Upper lobe of left lung (tissue), 6 donors: Measurements from ENCODE around the gene GRID1. TPM values are rescaled to one million over a fixed set of nuclear protein-coding genes. Genes with fewer than 3 reads are reported as not detected.

Source experiments
- ATAC-seq, 2 donors: fragments of 200-7000 bp; cut with Tn5 transposase; one replicate each; pipeline ENCODE4 v1.9.1; 2022; ENCODE audit warnings: mild to moderate bottlenecking in 2 of 2, moderate library complexity in 2 of 2; ENCODE audit not compliant: low FRiP score in 2 of 2
- DNase-seq, 2 donors: peaks; one replicate each; pipeline ENCODE4 v3.0.0-alpha.2; 2019 to 2020
- H3K27ac ChIP-seq, 4 donors: fragments of 200-600 bp; sonication (generic); one replicate each; pipeline ENCODE4 v1.5.1; 2016 to 2019
- H3K27me3 ChIP-seq, 4 donors: fragments of 200-600 bp; sonication (generic); one replicate each; pipeline ENCODE4 v1.5.1; 2017 to 2019
- H3K36me3 ChIP-seq, 4 donors: fragments of 200-600 bp; sonication (generic); one replicate each; pipeline ENCODE4 v1.5.1; 2016 to 2019
- H3K4me1 ChIP-seq, 4 donors: fragments of 200-600 bp; sonication (generic); one replicate each; pipeline ENCODE4 v1.5.1; 2018 to 2019
- H3K4me3 ChIP-seq, 4 donors: fragments of 200-600 bp; sonication (generic); one replicate each; pipeline ENCODE4 v1.5.1; 2017 to 2019; ENCODE audit warnings: mild to moderate bottlenecking in 2 of 4, moderate library complexity in 1 of 4
- H3K9me3 ChIP-seq, 4 donors: fragments of 200-600 bp; sonication (generic); one replicate each; pipeline ENCODE4 v1.5.1; 2018 to 2019
- CTCF ChIP-seq, 6 experiments: fragments of 450-650 bp in 4 of 6; fragments of 200-600 bp in 2 of 6; sonication (generic) in 2 of 6; IDR thresholded peaks; one replicate each; pipeline ENCODE4 v1.5.1; 2016 to 2019; ENCODE audit warnings: antibody characterized with exemption in 6 of 6
- EP300 ChIP-seq, 4 donors: sonication (generic); formaldehyde crosslinking; IDR thresholded peaks; one replicate each; pipeline ENCODE4 v1.5.1; 2017; ENCODE audit warnings: antibody characterized with exemption in 4 of 4, control low read depth in 2 of 4
- POLR2A ChIP-seq, 4 donors: fragments of 450-650 bp; IDR thresholded peaks; one replicate each; pipeline ENCODE4 v1.5.1; 2016 to 2017; ENCODE audit warnings: antibody characterized with exemption in 4 of 4, mild to moderate bottlenecking in 2 of 4
- POLR2AphosphoS5 ChIP-seq, 2 donors: sonication (generic); formaldehyde crosslinking; IDR thresholded peaks; one replicate each; pipeline ENCODE4 v1.5.1; 2017; ENCODE audit warnings: antibody characterized with exemption in 2 of 2
- WGBS, 2 donors: methylation state at CpG; one replicate each; pipeline ENCODE4 v1.1.5; 2017 to 2018; 5-methylcytosine and 5-hydroxymethylcytosine counted together
- total RNA-seq, 6 donors: library from RNA; depleted of rRNA in 4 of 6; stranded (reverse); fragments of >200 nt in 4 of 6; gene quantifications; one replicate each; pipeline versions ENCODE4 v1.1.0 to v1.2.1, GENCODE V29; 2016 to 2021
- donor health status: DM: no; HTN: no; CAD: no; lungs with moderate emphysema.
- donor health status: DM: no; HTN: yes; CAD: no; lungs with severe emphysema.

GRID1 gene
- total RNA-seq, 6 donors from 2014 or later: 1.5 to 5.2 (median 3.2) TPM

DNA sequence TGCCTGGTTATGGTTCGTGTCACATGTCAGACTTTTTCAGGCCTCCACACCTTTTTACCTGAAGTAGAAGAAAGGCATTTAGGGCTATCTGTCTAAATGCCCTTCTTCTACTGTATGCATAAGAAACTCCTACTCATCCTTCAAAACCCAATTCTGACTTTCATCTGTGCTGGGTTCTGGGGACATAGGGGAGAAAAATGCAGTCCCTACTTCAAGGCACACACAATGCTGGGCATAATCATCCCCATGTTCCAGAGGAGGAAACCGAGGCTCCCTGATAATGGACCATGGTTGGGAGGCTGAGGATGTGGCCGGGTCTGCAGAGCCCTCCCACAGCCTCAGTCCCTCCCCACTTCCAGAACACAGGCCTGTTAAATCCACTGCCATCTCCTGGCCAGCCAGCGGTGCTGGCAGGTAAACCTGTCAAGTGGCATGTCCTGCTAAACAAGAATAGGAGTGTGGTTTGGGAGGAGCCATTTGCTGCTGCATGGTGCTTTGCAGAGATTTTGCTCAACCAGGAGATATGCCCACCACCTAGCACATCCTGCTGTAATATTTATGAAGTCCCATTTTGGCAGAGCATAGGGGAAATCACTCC is 32.0 kb downstream of the GRID1 start:
- Histone ChIP-seq H3K9me3 (no peaks in the 10 kb centered on the region), H3K4me1 (no peaks in the 10 kb centered on the region), H3K36me3 (no peaks in the 10 kb centered on the region), H3K27ac (no peak overlapping the region), H3K4me3 (no peak overlapping the region), H3K27me3 (no peaks in the 10 kb centered on the region)
- TF ChIP-seq CTCF (IDR thresholded peaks at IDR 0.05) (peak in 1 of 6 experiments; percentile 10), EP300 (IDR thresholded peaks at IDR 0.05) (no peak), POLR2A (IDR thresholded peaks at IDR 0.05) (no peak), POLR2AphosphoS5 (IDR thresholded peaks at IDR 0.05) (no peak)
- DNase-seq (no peak), ATAC-seq (no peak)
- WGBS, 2 donors: 56 to 65% methylated on average over 2 to 4 of the region's 4 CpGs

DNA sequence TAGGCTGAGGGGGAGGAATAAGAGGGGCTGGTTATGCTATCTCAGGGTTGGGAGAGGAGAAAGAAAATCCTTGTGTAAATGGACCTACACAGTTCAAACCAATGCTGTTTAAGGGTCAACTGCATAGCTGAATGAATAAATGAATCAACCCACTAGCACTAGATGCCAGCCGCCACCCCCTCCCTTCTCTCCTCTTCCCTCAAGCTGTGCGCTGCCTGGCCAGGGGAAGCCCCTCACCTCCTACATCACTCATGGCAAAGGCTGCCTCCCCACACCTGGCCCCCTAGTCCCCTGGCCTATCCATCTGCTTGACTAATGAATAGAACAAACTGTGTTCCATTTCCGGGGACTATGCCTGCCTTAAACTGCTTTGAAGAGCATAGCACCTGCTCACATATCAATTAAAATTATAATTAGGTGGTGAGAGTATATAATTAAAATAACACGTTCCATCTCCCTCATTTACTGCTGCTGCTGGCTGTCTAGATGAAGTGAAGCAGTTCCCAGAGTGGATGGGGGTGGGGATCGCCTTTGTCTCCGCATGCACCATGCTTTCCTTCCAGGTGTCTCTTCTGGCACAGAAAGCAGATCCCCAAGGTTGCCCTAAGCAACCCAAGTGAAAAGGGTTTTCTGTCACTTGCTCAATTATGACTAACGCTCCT is 32.6 kb downstream of the GRID1 start:
- Histone ChIP-seq H3K4me3 (no peak overlapping the region), H3K9me3 (no peaks in the 10 kb centered on the region), H3K4me1 (no peaks in the 10 kb centered on the region), H3K27me3 (no peaks in the 10 kb centered on the region), H3K27ac (no peak overlapping the region), H3K36me3 (no peaks in the 10 kb centered on the region)
- DNase-seq (no peak), ATAC-seq (no peak)
- TF ChIP-seq POLR2AphosphoS5 (IDR thresholded peaks at IDR 0.05) (no peak), CTCF (IDR thresholded peaks at IDR 0.05) (no peak), EP300 (IDR thresholded peaks at IDR 0.05) (no peak), POLR2A (IDR thresholded peaks at IDR 0.05) (no peak)
- WGBS, 2 donors: 83 to 84% methylated on average over 7 of the region's 7 CpGs

- Histone ChIP-seq H3K9me3 (no peaks in the 10 kb centered on the region), H3K4me1 (no peaks in the 10 kb centered on the region), H3K36me3 (no peaks in the 10 kb centered on the region), H3K27ac (no peak overlapping the region), H3K27me3 (no peaks in the 10 kb centered on the region), H3K4me3 (no peak overlapping the region)
- ATAC-seq (no peak), DNase-seq (no peak)
- no peak for TF ChIP-seq POLR2AphosphoS5 (IDR thresholded peaks at IDR 0.05)
- TF ChIP-seq POLR2A (IDR thresholded peaks at IDR 0.05): no peak
- TF ChIP-seq CTCF (IDR thresholded peaks at IDR 0.05): no peak
- no peak for TF ChIP-seq EP300 (IDR thresholded peaks at IDR 0.05)
- WGBS, 2 donors: 42 to 74% methylated on average over 3 to 7 of the region's 8 CpGs
These were observed 34.7 kb downstream of the GRID1 start for GRCh38 chr10:86331861-86332260.

DNA sequence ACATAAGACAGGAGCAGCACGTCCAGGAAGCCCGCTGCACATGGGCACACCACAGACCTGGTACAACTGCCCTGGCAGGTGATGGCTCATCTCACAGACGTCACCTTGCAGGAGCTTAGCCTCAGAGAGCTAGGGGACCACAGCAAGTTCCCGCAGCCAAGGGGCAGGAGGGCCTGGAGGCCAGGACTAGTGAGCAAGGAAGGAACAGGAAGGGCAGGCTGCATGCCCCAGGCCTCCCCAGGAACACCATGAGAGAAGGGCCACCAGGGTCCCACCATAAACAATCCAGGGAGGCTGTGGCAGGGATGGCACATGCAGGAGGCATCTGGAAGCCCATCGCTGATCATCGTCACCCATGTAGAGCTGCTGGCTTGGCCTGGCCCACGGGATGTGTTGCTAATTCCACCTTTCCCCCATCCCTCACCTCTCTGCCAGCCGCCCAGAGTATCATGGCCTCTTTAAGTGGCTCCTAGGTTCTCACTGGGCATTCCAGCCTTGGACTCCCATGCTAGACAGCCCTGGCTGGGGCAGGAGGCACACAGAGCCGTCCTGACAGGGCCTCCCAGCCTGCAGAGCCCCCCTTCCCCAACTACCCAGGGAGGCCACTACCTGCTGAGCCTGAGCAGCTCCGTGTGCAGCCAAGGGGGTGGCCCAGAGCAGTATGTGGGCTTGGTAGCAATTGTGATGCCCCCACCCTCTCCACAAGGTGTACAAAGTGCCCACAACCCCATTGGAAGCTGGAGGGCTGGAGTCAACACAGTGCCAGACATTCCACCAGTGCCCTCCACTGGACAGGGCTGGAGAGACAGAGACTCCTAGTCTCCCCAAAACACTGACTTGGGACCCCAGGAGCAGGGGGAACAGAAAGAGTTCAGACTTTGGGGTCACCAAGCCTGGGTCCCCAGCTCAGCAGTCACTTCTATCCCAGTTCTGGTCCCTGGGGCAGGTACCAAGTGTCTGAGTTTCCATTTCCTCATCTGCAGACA is 35.5 kb downstream of the GRID1 start:
- 80 to 82% methylated on average over 7 to 10 of the region's 10 CpGs for whole genome bisulfite sequencing, 2 donors
- ATAC-seq: no peak

More for the DNA sequence above, 35.5 kb downstream of the GRID1 start:
- DNase-seq: no peak
- no peak for TF ChIP-seq POLR2AphosphoS5 (IDR thresholded peaks at IDR 0.05)
- TF ChIP-seq EP300 (IDR thresholded peaks at IDR 0.05): no peak
- no peak for TF ChIP-seq POLR2A (IDR thresholded peaks at IDR 0.05)
- no peak for TF ChIP-seq CTCF (IDR thresholded peaks at IDR 0.05)
- Histone ChIP-seq H3K9me3 (no peaks in the 10 kb centered on the region), H3K4me1 (no peaks in the 10 kb centered on the region), H3K27ac (no peak overlapping the region), H3K4me3 (no peak overlapping the region), H3K27me3 (no peaks in the 10 kb centered on the region), H3K36me3 (no peaks in the 10 kb centered on the region)
